Keratinocyte (primary cell): Measurements from ENCODE around the gene VASP. TPM values are rescaled to one million over a fixed set of nuclear protein-coding genes. Genes with fewer than 3 reads are reported as not detected.

Experiments
- DNase-seq: peaks from one replicate; pipeline ENCODE4 v3.0.0-alpha.2; 2011; ENCODE audit warnings: low read depth, missing footprints, low spot score
- FAIRE-seq: peaks from 2 replicates; lab custom pipeline; 2011; peaks lifted over from hg19 to GRCh38; lab: Jason Lieb, UNC
- H2AFZ ChIP-seq: 2 replicates; pipeline ENCODE4 v1.6.0; 2012; ENCODE audit warnings: low read length, control low read depth, inconsistent platforms; ENCODE audit not compliant: control insufficient read depth
- H3K27ac ChIP-seq: 2 replicates; pipeline ENCODE4 v1.5.1; 2011; ENCODE audit warnings: low read length; ENCODE audit not compliant: control insufficient read depth, insufficient read depth
- H3K27me3 ChIP-seq: 3 replicates; pipeline ENCODE4 v1.6.0; 2011; ENCODE audit warnings: low read length; ENCODE audit not compliant: control insufficient read depth, insufficient read depth; ENCODE audit errors: extremely low read depth
- H3K36me3 ChIP-seq, 2 experiments: 2 replicates in 1 of 2; 3 replicates in 1 of 2; pipeline ENCODE4 v1.5.1; 2011; ENCODE audit warnings: low read length in 2 of 2, mild to moderate bottlenecking in 1 of 2; ENCODE audit not compliant: control insufficient read depth in 2 of 2, insufficient read depth in 2 of 2; ENCODE audit errors: extremely low read depth in 1 of 2
- H3K4me1 ChIP-seq: 3 replicates; pipeline ENCODE4 v1.5.1; 2011; ENCODE audit warnings: low read length; ENCODE audit not compliant: control insufficient read depth, insufficient read depth; ENCODE audit errors: extremely low read depth
- H3K4me2 ChIP-seq: 3 replicates; pipeline ENCODE4 v1.6.0; 2011; ENCODE audit warnings: low read depth, low read length; ENCODE audit not compliant: control insufficient read depth, insufficient read depth; ENCODE audit errors: extremely low read depth
- H3K4me3 ChIP-seq, 3 experiments: fragments of 200-600 bp in 1 of 3; sonication (generic) in 1 of 3; 2 replicates in 2 of 3; 3 replicates in 1 of 3; pipeline ENCODE4 v1.5.1; 2011 to 2016; ENCODE audit warnings: low read length in 3 of 3, mild to moderate bottlenecking in 3 of 3, control low read depth in 2 of 3, inconsistent platforms in 1 of 3, low read depth in 1 of 3, mixed read lengths in 1 of 3, mixed run types in 1 of 3, moderate library complexity in 1 of 3; ENCODE audit not compliant: control insufficient read depth in 2 of 3, insufficient read depth in 2 of 3; ENCODE audit errors: extremely low read depth in 1 of 3
- H3K79me2 ChIP-seq: 2 replicates; pipeline ENCODE4 v1.6.0; 2012; ENCODE audit warnings: low read length; ENCODE audit not compliant: control insufficient read depth, insufficient read depth
- H3K9ac ChIP-seq: 3 replicates; pipeline ENCODE4 v1.6.0; 2011; ENCODE audit warnings: low read length; ENCODE audit not compliant: control insufficient read depth, insufficient read depth; ENCODE audit errors: extremely low read depth
- H3K9me1 ChIP-seq: 3 replicates; pipeline ENCODE4 v1.6.0; 2011; ENCODE audit warnings: low read length; ENCODE audit not compliant: control insufficient read depth, insufficient read depth; ENCODE audit errors: extremely low read depth
- H3K9me3 ChIP-seq: 2 replicates; pipeline ENCODE4 v1.5.1; 2012; ENCODE audit warnings: low read depth, low read length; ENCODE audit not compliant: control insufficient read depth
- H4K20me1 ChIP-seq: 3 replicates; pipeline ENCODE4 v1.6.0; 2011; ENCODE audit warnings: low read length; ENCODE audit not compliant: control insufficient read depth, insufficient read depth; ENCODE audit errors: extremely low read depth
- CTCF ChIP-seq, 3 experiments: IDR thresholded peaks in 1 of 3; conservative IDR thresholded peaks in 1 of 3; optimal IDR thresholded peaks in 1 of 3; 2 replicates in 2 of 3; 3 replicates in 1 of 3; pipeline versions ENCODE3 to v1.5.1; 2011; ENCODE audit warnings: low read length in 3 of 3, mild to moderate bottlenecking in 3 of 3, moderate library complexity in 2 of 3, control low read depth in 1 of 3, inconsistent platforms in 1 of 3; ENCODE audit not compliant: insufficient read depth in 2 of 3; ENCODE audit errors: extremely low read depth in 1 of 3
- EZH2 ChIP-seq: IDR thresholded peaks from one replicate; pipeline ENCODE4 v1.6.1; 2012; ENCODE audit warnings: inconsistent platforms, mild to moderate bottlenecking, low read length, moderate library complexity
- dilution Hi-C: fragments of 300-500 bp; cut with MboI; formaldehyde crosslinking; loops from one replicate; pipeline ENCODE4 v1.7.0; 2020; ENCODE audit warnings: low sequenced_read_pairs; ENCODE audit not compliant: extremely low pct_ligation_motif_present
- polyA plus RNA-seq, 5 experiments: library from polyadenylated mRNA; depleted of rRNA in 3 of 5; stranded (reverse) in 3 of 5; stranded (forward) in 1 of 5; unstranded in 1 of 5; fragments of >200 nt; gene quantifications; 1 replicate in 1 of 5; 2 replicates in 3 of 5; 3 replicates in 1 of 5; pipeline versions ENCODE4 v1.2.1 to v1.2.3, GENCODE V29; 2011 to 2012; ENCODE audit warnings: missing spikeins in 2 of 5, low read depth in 1 of 5, low replicate concordance in 1 of 5

Gene VASP
- polyA plus RNA-seq, 1 donor (not counting 4 experiments of a cell fraction or from before 2014, with no cell fraction given): 99.0 TPM

- Histone ChIP-seq H3K9ac (peak within 1 kb of the TSS; percentile 99), H2AFZ (peak within 1 kb of the TSS; percentile 94), H3K4me1 (peaks cover 18% of the 10 kb centered on the region), H4K20me1 (no peaks in the 10 kb centered on the region), H3K36me3 (no peaks in the 10 kb centered on the region), H3K9me3 (no peaks in the 10 kb centered on the region), H3K9me1 (no peaks in the 10 kb centered on the region), H3K27ac (peak within 1 kb of the TSS; percentile 100), H3K79me2 (no peaks in the 10 kb centered on the region), H3K4me2 (peak within 1 kb of the TSS; percentile 100), H3K4me3 (peak within 1 kb of the TSS; percentile 67 to 98 (median 94)), H3K27me3 (no peaks in the 10 kb centered on the region)
- TF ChIP-seq EZH2 (no peak), CTCF (optimal IDR thresholded peaks at IDR 0.05 in 1 of 3, IDR thresholded peaks at IDR 0.05 in 1 of 3, conservative IDR thresholded peaks at IDR 0.05 in 1 of 3; ENCODE audit: extremely low read depth in 1 of 3, insufficient read depth in 2 of 3, low read length in 3 of 3) (peak in 1 of 3 experiments; percentile 13)
- DNase-seq: no peak
- FAIRE-seq: no peak
- dilution Hi-C loops: no loop called here
Measured at GRCh38 chr19:45467456-45468158, 39.7 kb upstream of the VASP start, which contains the start of gene FOSB. FOSB (plus strand) TSS chr19:45467996; CDS start chr19:45468587, 591 bp downstream.

- peaks cover 18% of the 10 kb centered on the region for H3K4me1 ChIP-seq
- H3K9me3 ChIP-seq: no peaks in the 10 kb centered on the region
- FAIRE-seq (no peak), DNase-seq (no peak)
- no peaks in the 10 kb centered on the region for H3K9me1 ChIP-seq
- peak overlapping the region; percentile 99 for H3K9ac ChIP-seq
- H3K4me3 ChIP-seq: peak overlapping the region; percentile 67 to 98 (median 94)
- H3K79me2 ChIP-seq: no peaks in the 10 kb centered on the region
- TF ChIP-seq CTCF (optimal IDR thresholded peaks at IDR 0.05 in 1 of 3, IDR thresholded peaks at IDR 0.05 in 1 of 3, conservative IDR thresholded peaks at IDR 0.05 in 1 of 3; ENCODE audit: extremely low read depth in 1 of 3, insufficient read depth in 2 of 3, low read length in 3 of 3) (peak in 2 of 3 experiments; percentile 8 to 33), EZH2 (no peak)
- H3K36me3 ChIP-seq: no peaks in the 10 kb centered on the region
- no peak overlapping the region for H2AFZ ChIP-seq
- no peaks in the 10 kb centered on the region for H4K20me1 ChIP-seq
- H3K4me2 ChIP-seq: peak overlapping the region; percentile 100
- no peaks in the 10 kb centered on the region for H3K27me3 ChIP-seq
- H3K27ac ChIP-seq: peak overlapping the region; percentile 100
- dilution Hi-C loops: no loop called here
Measured at GRCh38 chr19:45468159-45468651, 39.1 kb upstream of the VASP start.
